GM23338 (cell line): ENCODE measurements around the gene ZNF200. TPM values are rescaled to one million over a fixed set of nuclear protein-coding genes. Genes with fewer than 3 reads are reported as not detected.
A peak's percentile ranks its signal among the peaks of the same experiment; 100 is the strongest.

Source experiments
- CREB1 ChIP-seq: fragments of 250-450 bp; sonication (Bioruptor Pico); IDR thresholded peaks from 2 replicates; pipeline ENCODE4 v1.5.0; 2020; ENCODE audit warnings: low read depth, mild to moderate bottlenecking, moderate library complexity
- POLR2AphosphoS5 ChIP-seq: IDR thresholded peaks from 2 replicates; pipeline ENCODE4 v1.6.1; 2016; ENCODE audit warnings: antibody characterized with exemption, low read depth
- polyA plus RNA-seq: library from polyadenylated mRNA; unstranded; fragments of >200 nt; fragmentation: Nextera tagmentation; extraction: Ambion mirVana; gene quantifications from 2 replicates; pipeline ENCODE4 v1.2.1, GENCODE V29; 2016
- total RNA-seq: library from RNA; depleted of rRNA; stranded (reverse); fragments of >200 nt; shearing (Covaris generic); gene quantifications from 2 replicates; pipeline ENCODE4 v1.2.3, GENCODE V29; 2014; rRNA removed

Gene ZNF200
- total and polyA plus RNA-seq, 2 experiments from 2014 or later, result 9.2 to 9.7 TPM

- TF ChIP-seq POLR2AphosphoS5, result 0 out of 2 replicates have a peak, but pooled peaks have one; percentile 16
- TF ChIP-seq CREB1 (CRISPR knock-in tag), result peak; percentile 49
These were observed 60.9 kb downstream of the ZNF200 start (continued) for GRCh38 chr16:3173892-3174617.

Other genes starting within 250 kb of the ZNF200 start
- gene CLDN9, start 222.2 kb downstream of the ZNF200 start, total RNA-seq, result 1.0 and 3.0 TPM in 2 replicates
- 1.3 and 1.8 TPM in 2 replicates for gene CLDN9, start 222.2 kb downstream of the ZNF200 start, polyA plus RNA-seq
- 961 and 1,028 TPM in 2 replicates for gene CLDN6, start 217.0 kb downstream of the ZNF200 start, total RNA-seq
- 537 and 551 TPM in 2 replicates for gene CLDN6, start 217.0 kb downstream of the ZNF200 start, polyA plus RNA-seq
- gene TNFRSF12A, start 214.8 kb downstream of the ZNF200 start, total RNA-seq, result 78.0 and 100.0 TPM in 2 replicates
- 152 and 155 TPM in 2 replicates for gene TNFRSF12A, start 214.8 kb downstream of the ZNF200 start, polyA plus RNA-seq
- gene HCFC1R1, start 211.2 kb downstream of the ZNF200 start, total RNA-seq, result 17.5 and 30.2 TPM in 2 replicates
- gene HCFC1R1, start 211.2 kb downstream of the ZNF200 start, polyA plus RNA-seq, result 192 and 211 TPM in 2 replicates
- gene THOC6, start 211.1 kb downstream of the ZNF200 start, total RNA-seq, result 71.4 and 86.6 TPM in 2 replicates
- 90.6 and 96.1 TPM in 2 replicates for gene THOC6, start 211.1 kb downstream of the ZNF200 start, polyA plus RNA-seq
- gene BICDL2, start 198.2 kb downstream of the ZNF200 start, total RNA-seq, result 17.5 and 18.4 TPM in 2 replicates
- 12.7 and 13.4 TPM in 2 replicates for gene BICDL2, start 198.2 kb downstream of the ZNF200 start, polyA plus RNA-seq
- 15.9 and 18.8 TPM in 2 replicates for gene MMP25, start 188.6 kb downstream of the ZNF200 start, total RNA-seq
- 6.1 and 7.7 TPM in 2 replicates for gene MMP25, start 188.6 kb downstream of the ZNF200 start, polyA plus RNA-seq
- 2.3 TPM in 1 of 2 replicates, not detected in the other for gene IL32, start 169.5 kb downstream of the ZNF200 start, total RNA-seq
- 6.1 and 7.7 TPM in 2 replicates for gene IL32, start 169.5 kb downstream of the ZNF200 start, polyA plus RNA-seq
- gene ZSCAN10, start 135.9 kb downstream of the ZNF200 start, total RNA-seq, result 434 and 519 TPM in 2 replicates
- gene ZSCAN10, start 135.9 kb downstream of the ZNF200 start, polyA plus RNA-seq, result 217 and 220 TPM in 2 replicates
- gene ZNF205, start 122.6 kb downstream of the ZNF200 start, total RNA-seq, result 29.1 and 29.9 TPM in 2 replicates
- 15.7 and 16.6 TPM in 2 replicates for gene ZNF205, start 122.6 kb downstream of the ZNF200 start, polyA plus RNA-seq
- 10.4 and 10.6 TPM in 2 replicates for gene ZNF213, start 100.1 kb downstream of the ZNF200 start, total RNA-seq
- gene ZNF213, start 100.1 kb downstream of the ZNF200 start, polyA plus RNA-seq, result 2.9 and 3.5 TPM in 2 replicates
- 0.38 TPM in 1 of 2 replicates, not detected in the other for gene OR1F1, start 47.0 kb downstream of the ZNF200 start, total RNA-seq
- gene OR1F1, start 47.0 kb downstream of the ZNF200 start, polyA plus RNA-seq, result not detected in 2 replicates
- gene MEFV, start 21.5 kb upstream of the ZNF200 start, total RNA-seq, result 0.07 and 0.19 TPM in 2 replicates
- gene MEFV, start 21.5 kb upstream of the ZNF200 start, polyA plus RNA-seq, result not detected in 2 replicates
- 53.6 and 66.9 TPM in 2 replicates for gene ZNF263, start 48.3 kb upstream of the ZNF200 start, total RNA-seq
- 9.2 and 9.7 TPM in 2 replicates for gene ZNF263, start 48.3 kb upstream of the ZNF200 start, polyA plus RNA-seq
- gene TIGD7, start 70.3 kb upstream of the ZNF200 start, total RNA-seq, result 8.0 and 8.5 TPM in 2 replicates
- gene TIGD7, start 70.3 kb upstream of the ZNF200 start, polyA plus RNA-seq, result 3.9 and 4.1 TPM in 2 replicates
- gene ZNF75A, start 70.3 kb upstream of the ZNF200 start, total RNA-seq, result 31.3 and 36.9 TPM in 2 replicates
- gene ZNF75A, start 70.3 kb upstream of the ZNF200 start, polyA plus RNA-seq, result 24.3 and 29.6 TPM in 2 replicates
- gene OR2C1, start 120.7 kb upstream of the ZNF200 start, total RNA-seq, result not detected in 2 replicates
- gene OR2C1, start 120.7 kb upstream of the ZNF200 start, polyA plus RNA-seq, result not detected in 2 replicates
- 16.5 and 19.2 TPM in 2 replicates for gene ZSCAN32, start 165.8 kb upstream of the ZNF200 start, total RNA-seq
- gene ZSCAN32, start 165.8 kb upstream of the ZNF200 start, polyA plus RNA-seq, result 9.6 and 11.7 TPM in 2 replicates
- 13.2 and 13.8 TPM in 2 replicates for gene ZNF174, start 166.1 kb upstream of the ZNF200 start, total RNA-seq
- gene ZNF174, start 166.1 kb upstream of the ZNF200 start, polyA plus RNA-seq, result 9.0 and 10.8 TPM in 2 replicates
- 2.4 and 3.8 TPM in 2 replicates for gene ZNF597, start 208.3 kb upstream of the ZNF200 start, total RNA-seq
- 0.87 and 1.2 TPM in 2 replicates for gene ZNF597, start 208.3 kb upstream of the ZNF200 start, polyA plus RNA-seq
- 32.4 and 42.6 TPM in 2 replicates for gene NAA60, start 208.5 kb upstream of the ZNF200 start, total RNA-seq
- gene NAA60, start 208.5 kb upstream of the ZNF200 start, polyA plus RNA-seq, result 36.5 and 40.3 TPM in 2 replicates